ENCODE results near the gene SCFD1. TPM values are rescaled to one million over a fixed set of nuclear protein-coding genes. Genes with fewer than 3 reads are reported as not detected.
"Not testable (repeated sequence)": the region's sequence is repeated elsewhere in the genome, so short reads cannot be mapped to it uniquely, and the experiment has no call there.

SCFD1 gene
- total RNA-seq, 1 experiment from 2014 or later = 61.9 TPM

DNA sequence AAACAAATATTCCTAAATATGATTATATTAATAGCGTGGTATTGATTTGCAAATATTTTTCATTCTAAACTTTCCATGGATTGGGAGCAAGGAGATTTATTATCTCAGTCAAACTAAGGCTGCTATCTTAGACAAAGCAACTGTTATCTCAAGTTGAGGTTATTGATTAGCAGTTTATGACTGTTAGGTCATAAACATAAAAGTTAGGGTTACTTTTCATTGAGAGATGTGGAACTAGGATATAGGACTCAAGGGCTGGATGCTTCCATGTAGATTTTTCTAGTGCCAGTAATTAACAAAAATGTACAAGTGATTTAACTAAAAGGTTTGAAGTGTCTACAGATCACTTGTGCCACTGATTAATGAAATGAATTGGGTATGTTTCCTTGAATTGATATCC lies 19.1 kb downstream of the SCFD1 start:
- Histone ChIP-seq H3K4me1 (ENCODE audit: insufficient read depth, low read length, poor library complexity, severe bottlenecking) (peaks cover 5% of the 10 kb centered on the region), H3K27me3 (replicated peaks; ENCODE audit: insufficient read depth, low read depth, low read length, poor library complexity) (no peaks in the 10 kb centered on the region), H3K9me3 (ENCODE audit: low read depth, low read length, poor library complexity, severe bottlenecking) (peaks cover 13% of the 10 kb centered on the region), H3K27ac (ENCODE audit: low read depth, low read length, poor library complexity, severe bottlenecking) (no peak overlapping the region), H3K4me3 (ENCODE audit: low read depth, low read length, poor library complexity, severe bottlenecking) (no peak overlapping the region), H3K36me3 (ENCODE audit: insufficient read depth, low read length, poor library complexity, severe bottlenecking) (peaks cover 20% of the 10 kb centered on the region)
- BruUV-seq (replicated peaks) = no TSS peak
- ChIA-PET POLR2A (ENCODE audit: low non-redundant PET) (no interaction called here), CTCF (no interaction called here)
- TF ChIP-seq EZH2 (IDR thresholded peaks at IDR 0.05; ENCODE audit: borderline replicate concordance, low read depth, low read length, poor library complexity, severe bottlenecking) = no peak
- TF ChIP-seq, protein P1, sequence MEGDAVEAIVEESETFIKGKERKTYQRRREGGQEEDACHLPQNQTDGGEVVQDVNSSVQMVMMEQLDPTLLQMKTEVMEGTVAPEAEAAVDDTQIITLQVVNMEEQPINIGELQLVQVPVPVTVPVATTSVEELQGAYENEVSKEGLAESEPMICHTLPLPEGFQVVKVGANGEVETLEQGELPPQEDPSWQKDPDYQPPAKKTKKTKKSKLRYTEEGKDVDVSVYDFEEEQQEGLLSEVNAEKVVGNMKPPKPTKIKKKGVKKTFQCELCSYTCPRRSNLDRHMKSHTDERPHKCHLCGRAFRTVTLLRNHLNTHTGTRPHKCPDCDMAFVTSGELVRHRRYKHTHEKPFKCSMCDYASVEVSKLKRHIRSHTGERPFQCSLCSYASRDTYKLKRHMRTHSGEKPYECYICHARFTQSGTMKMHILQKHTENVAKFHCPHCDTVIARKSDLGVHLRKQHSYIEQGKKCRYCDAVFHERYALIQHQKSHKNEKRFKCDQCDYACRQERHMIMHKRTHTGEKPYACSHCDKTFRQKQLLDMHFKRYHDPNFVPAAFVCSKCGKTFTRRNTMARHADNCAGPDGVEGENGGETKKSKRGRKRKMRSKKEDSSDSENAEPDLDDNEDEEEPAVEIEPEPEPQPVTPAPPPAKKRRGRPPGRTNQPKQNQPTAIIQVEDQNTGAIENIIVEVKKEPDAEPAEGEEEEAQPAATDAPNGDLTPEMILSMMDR (conservative IDR thresholded peaks at IDR 0.05; ENCODE audit: low read depth, low read length) = no peak
- no peak for DNase-seq (ENCODE audit: low spot score)
- intact Hi-C loops (cut with micrococcal nuclease; ENCODE audit: unreplicated experiment) = no loop called here

DNA sequence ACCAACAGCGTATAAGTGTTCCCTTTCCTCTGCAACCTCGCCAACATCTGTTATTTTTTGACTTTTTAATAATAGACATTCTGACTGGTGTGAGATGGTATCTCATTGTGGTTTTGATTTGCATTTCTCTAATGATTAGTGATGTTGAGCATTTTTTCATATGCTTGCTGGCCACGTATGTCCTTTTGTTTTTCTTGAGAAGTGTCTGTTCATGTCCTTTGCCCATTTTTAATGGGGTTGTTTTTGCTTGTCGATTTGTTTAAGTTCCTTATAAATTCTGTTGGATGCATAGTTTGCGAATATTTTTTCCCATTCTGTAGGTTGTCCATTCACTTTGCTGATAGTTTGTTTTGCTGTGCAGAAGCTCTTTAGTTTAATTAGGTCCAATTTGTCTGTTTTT lies 22.3 kb downstream of the SCFD1 start:
- peaks cover 13% of the 10 kb centered on the region for H3K9me3 ChIP-seq (ENCODE audit: low read depth, low read length, poor library complexity, severe bottlenecking)
- BruUV-seq (replicated peaks); H3K27ac ChIP-seq (ENCODE audit: low read depth, low read length, poor library complexity, severe bottlenecking); DNase-seq (ENCODE audit: low spot score); H3K4me3 ChIP-seq (ENCODE audit: low read depth, low read length, poor library complexity, severe bottlenecking); CTCF ChIA-PET; H3K4me1 ChIP-seq (ENCODE audit: insufficient read depth, low read length, poor library complexity, severe bottlenecking); intact Hi-C loops (cut with micrococcal nuclease; ENCODE audit: unreplicated experiment); H3K27me3 ChIP-seq (replicated peaks; ENCODE audit: insufficient read depth, low read depth, low read length, poor library complexity); POLR2A ChIA-PET (ENCODE audit: low non-redundant PET): not testable (repeated sequence)
- peaks cover 19% of the 10 kb centered on the region for H3K36me3 ChIP-seq (ENCODE audit: insufficient read depth, low read length, poor library complexity, severe bottlenecking)

DNA sequence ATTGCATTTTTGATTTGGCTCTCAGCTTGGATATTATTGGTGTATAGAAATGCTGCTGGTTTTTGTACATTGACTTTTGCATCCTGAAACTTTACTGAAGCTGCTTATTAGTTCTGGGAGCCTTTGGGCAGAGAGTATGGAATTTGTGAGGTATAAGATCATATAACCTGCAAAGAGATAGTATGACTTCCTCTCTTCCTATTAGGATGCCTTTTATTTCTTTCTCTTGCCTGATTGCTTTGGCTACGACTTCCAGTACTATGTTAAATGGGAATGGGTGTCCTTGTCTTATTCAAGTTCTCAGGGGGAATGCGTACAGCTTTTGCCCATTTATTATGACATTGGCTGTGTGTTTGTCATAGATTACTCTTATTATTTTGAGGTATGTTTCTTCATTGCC lies 23.5 kb downstream of the SCFD1 start:
- POLR2A ChIA-PET (ENCODE audit: low non-redundant PET) = no interaction called here
- no TSS peak for BruUV-seq (replicated peaks)
- TF ChIP-seq EZH2 (IDR thresholded peaks at IDR 0.05; ENCODE audit: borderline replicate concordance, low read depth, low read length, poor library complexity, severe bottlenecking) = no peak
- TF ChIP-seq, protein P1 (conservative IDR thresholded peaks at IDR 0.05; ENCODE audit: low read depth, low read length) = no peak
- H3K4me3 ChIP-seq (ENCODE audit: low read depth, low read length, poor library complexity, severe bottlenecking) = no peak overlapping the region
- CTCF ChIA-PET = no interaction called here
- H3K36me3 ChIP-seq (ENCODE audit: insufficient read depth, low read length, poor library complexity, severe bottlenecking) = peaks cover 28% of the 10 kb centered on the region
- no peak for DNase-seq (ENCODE audit: low spot score)
- H3K9me3 ChIP-seq (ENCODE audit: low read depth, low read length, poor library complexity, severe bottlenecking) = peaks cover 13% of the 10 kb centered on the region
- H3K27me3 ChIP-seq (replicated peaks; ENCODE audit: insufficient read depth, low read depth, low read length, poor library complexity) = no peaks in the 10 kb centered on the region
- H3K4me1 ChIP-seq (ENCODE audit: insufficient read depth, low read length, poor library complexity, severe bottlenecking) = no peaks in the 10 kb centered on the region
- H3K27ac ChIP-seq (ENCODE audit: low read depth, low read length, poor library complexity, severe bottlenecking) = no peak overlapping the region
- intact Hi-C loops (cut with micrococcal nuclease; ENCODE audit: unreplicated experiment) = no loop called here

DNA sequence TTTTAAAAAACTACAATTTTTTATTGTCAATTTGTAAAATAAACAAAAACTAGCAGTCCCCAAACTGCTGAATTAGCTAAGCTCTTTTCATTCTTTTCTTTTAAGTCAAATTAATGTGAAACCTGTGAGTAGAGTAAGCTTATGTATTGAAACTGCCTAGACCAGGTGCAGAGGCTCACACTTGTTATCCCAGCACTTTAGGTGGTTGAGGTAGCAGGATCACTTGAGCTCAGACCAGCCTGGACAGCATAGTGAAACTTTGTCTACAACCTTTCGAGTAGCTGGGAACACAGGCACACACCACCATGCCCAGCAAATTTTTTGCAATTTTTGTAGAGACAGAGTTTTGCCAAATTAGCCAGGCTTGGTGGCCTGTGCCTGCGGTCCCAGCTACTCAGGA lies 26.4 kb downstream of the SCFD1 start:
- H3K36me3 ChIP-seq (ENCODE audit: insufficient read depth, low read length, poor library complexity, severe bottlenecking) = peaks cover 41% of the 10 kb centered on the region
- DNase-seq (ENCODE audit: low spot score) = no peak
- intact Hi-C loops (cut with micrococcal nuclease; ENCODE audit: unreplicated experiment) = no loop called here
- BruUV-seq (replicated peaks) = no TSS peak
- ChIA-PET POLR2A (ENCODE audit: low non-redundant PET) (no interaction called here), CTCF (no interaction called here)
- no peaks in the 10 kb centered on the region for H3K4me1 ChIP-seq (ENCODE audit: insufficient read depth, low read length, poor library complexity, severe bottlenecking)
- TF ChIP-seq, protein P1 (conservative IDR thresholded peaks at IDR 0.05; ENCODE audit: low read depth, low read length) = no peak
- TF ChIP-seq EZH2 (IDR thresholded peaks at IDR 0.05; ENCODE audit: borderline replicate concordance, low read depth, low read length, poor library complexity, severe bottlenecking) = no peak
- H3K27me3 ChIP-seq (replicated peaks; ENCODE audit: insufficient read depth, low read depth, low read length, poor library complexity) = no peaks in the 10 kb centered on the region
- H3K27ac ChIP-seq (ENCODE audit: low read depth, low read length, poor library complexity, severe bottlenecking) = no peak overlapping the region
- H3K9me3 ChIP-seq (ENCODE audit: low read depth, low read length, poor library complexity, severe bottlenecking) = peaks cover 13% of the 10 kb centered on the region
- no peak overlapping the region for H3K4me3 ChIP-seq (ENCODE audit: low read depth, low read length, poor library complexity, severe bottlenecking)
